GM21390 (cell line): ENCODE data around the gene CRP.
"Not testable (repeated sequence)": the region's sequence is repeated elsewhere in the genome, so short reads cannot be mapped to it uniquely, and the experiment has no call there.

ENCODE experiments used
- ATAC-seq: cut with Tn5 transposase; IDR thresholded peaks from one replicate; pipeline ENCODE4 v1.9.1; 2021; ENCODE audit not compliant: unreplicated experiment

CRP gene, protein sequence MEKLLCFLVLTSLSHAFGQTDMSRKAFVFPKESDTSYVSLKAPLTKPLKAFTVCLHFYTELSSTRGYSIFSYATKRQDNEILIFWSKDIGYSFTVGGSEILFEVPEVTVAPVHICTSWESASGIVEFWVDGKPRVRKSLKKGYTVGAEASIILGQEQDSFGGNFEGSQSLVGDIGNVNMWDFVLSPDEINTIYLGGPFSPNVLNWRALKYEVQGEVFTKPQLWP

GRCh38 chr1:159714529-159714928, at the start of gene CRP:
CRP (minus strand) TSS chr1:159714589; CDS start chr1:159714485, 104 bp downstream.
- no peak for ATAC-seq

- ATAC-seq = no peak
Observed at GRCh38 chr1:159763686-159764085, 49.3 kb upstream of the CRP start.

GRCh38 chr1:159756397-159756796, 42.0 kb upstream of the CRP start:
- ATAC-seq = no peak

DNA sequence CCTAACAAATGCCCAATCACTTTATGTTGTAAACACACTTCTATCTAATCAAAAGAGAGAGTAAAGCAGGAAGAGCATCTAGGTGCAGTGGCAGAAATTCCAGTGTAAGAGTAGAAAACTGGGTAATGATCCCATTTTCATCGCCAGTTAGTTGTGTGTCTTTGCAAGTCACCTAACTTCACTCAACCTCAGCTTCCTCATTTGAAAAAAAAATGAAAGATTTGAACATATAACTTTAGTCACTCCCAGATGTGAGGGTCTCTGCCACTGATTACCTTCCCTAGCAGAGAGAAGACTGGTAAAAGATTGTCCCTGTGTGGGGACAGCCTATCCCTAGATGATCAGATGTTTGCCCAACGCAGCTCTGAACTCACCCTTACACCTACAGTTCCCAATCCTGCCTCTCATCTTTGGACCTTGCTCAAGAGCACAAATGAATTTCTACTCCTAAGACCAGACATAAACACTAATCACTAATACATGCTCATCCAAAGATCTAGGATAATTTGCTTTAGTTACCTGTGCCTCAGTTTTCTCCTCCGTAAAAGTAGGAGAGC, 41.1 kb upstream of the CRP start:
- no peak for ATAC-seq

- ATAC-seq = no peak
Observed at GRCh38 chr1:159753386-159753785, 39.0 kb upstream of the CRP start.

GRCh38 chr1:159752135-159752580, 37.8 kb upstream of the CRP start:
- ATAC-seq = no peak

DNA sequence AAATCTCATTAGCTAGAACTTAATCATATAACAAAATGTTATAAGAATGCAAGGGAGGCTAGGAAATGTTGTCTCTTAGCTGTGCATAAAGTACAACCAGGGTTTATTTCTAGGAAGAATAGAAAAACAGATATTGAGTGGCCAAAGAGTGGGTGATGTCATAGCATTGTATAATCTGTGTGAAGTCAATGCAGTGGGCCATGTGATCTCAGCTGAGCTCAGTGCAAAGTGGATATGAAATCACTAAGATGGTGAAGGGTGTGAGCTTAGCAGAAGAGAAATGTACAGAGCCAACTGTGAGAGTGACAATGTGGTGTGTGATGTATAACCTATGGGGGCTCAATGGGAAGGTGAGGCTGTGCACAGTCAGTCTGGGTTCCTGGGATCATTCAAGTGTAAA, 36.6 kb upstream of the CRP start:
- ATAC-seq = no peak

DNA sequence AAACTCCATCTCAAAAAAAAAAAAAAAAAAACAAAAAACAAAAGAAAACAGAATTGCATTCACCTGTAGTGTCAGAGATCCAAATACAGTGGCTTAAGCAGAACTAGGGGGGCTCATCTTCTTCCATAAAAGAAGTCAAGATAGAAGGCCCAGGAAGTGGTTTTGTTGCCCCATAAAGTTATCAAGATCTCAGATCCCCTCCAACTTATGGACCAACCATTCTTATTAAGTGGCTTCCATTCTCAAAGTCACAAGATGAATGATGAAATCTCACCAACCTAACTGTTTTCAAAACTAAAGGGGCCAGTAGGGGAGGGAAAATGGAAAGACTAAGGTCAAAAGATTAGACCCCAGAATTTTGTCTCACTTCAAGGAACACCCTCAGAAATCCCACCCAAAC, 36.2 kb upstream of the CRP start:
- ATAC-seq = no peak

DNA sequence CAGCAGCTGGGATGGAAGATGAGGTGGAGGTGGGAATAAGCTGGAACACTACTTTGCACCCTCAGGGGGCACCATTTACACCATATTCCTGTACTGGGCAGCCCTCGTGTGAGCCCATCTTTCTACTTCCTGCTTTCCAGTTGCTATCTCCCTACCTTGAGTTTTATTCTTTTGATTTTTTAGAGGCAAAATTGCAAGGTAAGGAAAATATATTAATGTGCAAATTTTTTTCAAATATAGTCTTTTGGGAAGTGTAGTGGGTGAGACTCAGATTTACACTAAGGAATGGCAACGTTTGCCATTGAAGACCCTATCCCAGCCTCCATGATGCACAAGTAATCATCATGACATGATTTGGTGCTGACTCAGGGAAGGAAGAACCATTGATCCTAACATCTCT, 35.2 kb upstream of the CRP start:
- ATAC-seq = no peak

DNA sequence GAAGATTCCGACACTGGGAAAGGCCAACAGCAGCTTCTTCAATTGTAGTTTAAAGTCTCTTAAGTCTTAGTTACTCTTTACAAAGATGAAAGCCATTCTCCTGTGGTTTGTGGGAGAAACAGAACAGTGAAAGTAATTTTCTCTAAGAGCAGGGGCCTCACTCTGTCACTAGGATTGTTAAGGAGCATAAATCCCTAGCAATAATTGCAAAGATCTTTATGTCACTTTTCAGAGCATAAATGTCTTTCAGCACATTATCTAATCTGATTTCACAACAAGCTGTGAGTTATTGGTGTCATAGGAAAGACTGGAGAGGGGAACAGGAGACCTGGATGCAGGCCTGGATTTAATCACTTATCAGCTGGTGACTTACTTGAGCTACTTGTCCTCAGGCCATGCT, 34.0 kb upstream of the CRP start:
- ATAC-seq = no peak

DNA sequence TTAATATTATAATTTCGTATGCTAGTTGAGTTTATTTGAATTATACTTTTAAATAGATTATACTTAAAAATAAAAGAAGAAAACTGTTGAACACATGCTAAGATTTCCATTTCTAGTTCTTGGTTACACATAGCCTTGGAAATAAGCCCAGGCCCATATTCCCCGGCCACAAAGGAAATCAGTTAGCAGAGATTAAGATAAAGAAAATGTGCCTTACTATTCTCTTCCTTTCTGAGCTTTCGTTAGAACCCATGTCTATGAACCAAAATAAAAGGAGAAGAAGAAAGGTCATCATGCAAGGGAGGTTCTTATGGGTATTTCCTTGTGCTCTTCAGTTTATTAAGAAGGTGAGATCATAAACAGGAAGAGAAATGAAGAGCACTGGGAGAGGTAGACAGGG, 32.3 kb upstream of the CRP start:
- no peak for ATAC-seq

- no peak for ATAC-seq
Observed at GRCh38 chr1:159743651-159744410, 29.4 kb upstream of the CRP start.

DNA sequence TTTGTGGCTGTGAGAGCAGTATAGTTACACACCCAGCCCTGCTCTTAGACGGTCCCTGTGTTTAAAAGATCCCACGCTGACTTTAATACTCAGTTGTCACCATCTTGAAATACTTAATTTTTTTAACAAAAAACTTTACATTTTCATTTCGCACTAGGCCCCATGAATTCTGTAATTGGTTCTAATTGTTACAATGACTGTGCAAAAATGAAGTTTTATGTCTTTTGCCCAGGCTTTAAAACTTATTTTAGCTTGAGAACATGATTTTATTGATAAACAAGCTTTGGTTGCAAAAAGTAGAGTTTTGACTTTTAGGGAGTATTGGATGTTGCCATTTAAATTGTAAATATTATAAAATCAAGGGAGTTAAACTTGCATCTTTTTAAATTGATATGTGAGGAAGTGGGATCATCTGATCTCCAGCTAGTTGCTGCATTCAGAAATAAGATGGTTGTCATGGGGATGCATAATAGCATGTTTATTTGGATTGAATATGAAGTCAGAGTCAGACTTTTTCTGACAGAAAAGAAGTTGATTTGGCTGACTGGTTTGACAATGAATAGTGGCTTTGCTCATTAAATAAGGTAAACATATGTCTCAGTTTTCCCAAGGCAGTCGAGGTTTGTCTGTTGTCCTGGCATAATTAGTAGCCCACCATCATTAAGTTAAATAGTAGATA, 23.0 kb upstream of the CRP start:
- ATAC-seq = no peak

DNA sequence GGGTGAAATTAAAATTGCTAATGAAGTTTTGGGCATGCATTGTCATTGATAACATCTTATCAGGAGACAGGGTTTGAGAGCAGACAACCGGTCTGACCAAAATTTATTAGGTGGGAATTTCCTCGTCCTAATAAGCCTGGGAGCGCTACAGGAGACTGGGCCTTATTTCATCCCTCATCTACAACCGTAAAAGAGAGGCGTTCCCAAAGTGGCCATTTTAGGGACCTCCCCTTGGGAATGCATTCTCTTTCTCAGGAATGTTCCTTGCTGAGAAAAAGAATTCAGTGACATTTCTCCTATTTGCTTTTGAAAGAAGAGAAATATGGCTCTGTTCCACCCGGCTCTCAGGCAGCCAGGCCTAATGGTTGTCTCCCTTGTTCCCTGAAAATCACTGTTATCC, 8.8 kb upstream of the CRP start:
- not testable (repeated sequence) for ATAC-seq

DNA sequence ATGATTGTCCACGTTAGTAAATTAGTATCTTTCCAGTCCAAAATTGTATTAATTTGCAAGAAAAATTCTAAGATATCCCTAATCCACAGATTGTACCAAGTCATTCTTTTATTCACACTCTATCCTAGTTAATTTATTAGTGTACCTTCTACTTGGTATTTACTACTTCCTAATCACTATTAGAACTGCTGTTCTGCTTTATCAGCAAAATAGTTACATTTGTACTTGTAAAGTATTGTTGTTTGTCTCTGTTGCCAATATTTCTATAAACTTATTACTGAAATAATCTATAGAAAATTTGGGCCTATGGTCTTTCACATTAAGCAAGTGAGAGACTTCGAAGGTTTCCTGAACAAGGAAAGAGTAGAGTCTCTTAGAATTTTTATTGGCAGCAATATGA, 5.6 kb upstream of the CRP start:
- ATAC-seq = no peak

DNA sequence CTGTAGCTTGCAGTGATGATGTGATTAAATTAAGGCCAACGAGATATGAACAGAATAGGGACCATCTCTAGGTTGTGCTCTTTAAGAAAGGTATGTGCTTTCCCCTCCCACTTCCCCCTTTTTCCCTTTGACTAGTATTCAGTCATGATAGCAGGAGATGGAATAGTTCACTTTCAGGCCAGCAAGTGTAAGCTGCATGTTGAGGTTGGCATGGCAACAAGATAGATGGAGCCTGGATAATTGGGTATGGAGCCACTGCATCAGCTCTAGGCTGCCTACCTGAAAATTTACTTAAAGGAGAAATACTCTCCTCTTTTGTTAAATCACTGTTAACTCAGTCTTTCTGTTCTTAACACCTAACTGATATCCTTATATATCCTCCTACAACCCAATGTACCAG, 1.5 kb upstream of the CRP start:
- no peak for ATAC-seq

- ATAC-seq = no peak
Observed at GRCh38 chr1:159712080-159712479, 2.3 kb downstream of the CRP start.

DNA sequence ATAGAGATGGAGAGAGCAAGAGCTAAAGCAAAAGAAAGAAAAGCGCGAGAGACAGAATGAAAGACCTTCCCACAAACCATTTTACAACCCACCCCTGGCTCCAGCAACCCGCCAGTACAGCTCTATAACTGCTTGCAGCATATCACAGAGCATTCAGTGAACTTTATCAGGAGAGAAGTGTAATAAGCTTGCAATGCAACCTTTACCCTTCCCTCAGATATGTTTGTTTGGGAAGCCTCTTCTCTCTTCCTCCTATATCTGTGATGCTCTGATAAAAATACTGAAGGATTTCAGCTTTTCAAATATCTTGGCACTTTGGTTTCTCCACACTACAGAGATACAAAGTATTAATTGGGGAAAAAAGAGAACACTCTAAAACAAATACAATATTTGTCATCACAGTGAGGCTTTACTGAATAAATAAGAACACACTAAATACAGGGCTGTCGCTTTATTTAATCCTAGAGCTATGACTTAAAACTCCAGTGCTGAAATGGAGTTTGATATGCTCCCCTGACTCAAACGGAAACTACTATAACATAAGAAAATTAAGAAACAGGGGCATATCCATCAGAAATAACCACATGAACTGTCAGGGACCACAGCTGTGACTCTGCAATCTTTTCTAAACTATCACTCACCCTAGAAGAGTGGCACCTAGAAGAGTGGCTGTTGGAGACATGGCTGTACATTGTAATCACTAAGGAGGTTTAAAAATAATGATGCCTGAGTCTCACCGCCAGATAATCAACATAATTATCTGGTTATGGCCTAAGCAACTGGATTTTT, 6.7 kb downstream of the CRP start:
- no peak for ATAC-seq

GRCh38 chr1:159705904-159706256, 8.5 kb downstream of the CRP start:
- no peak for ATAC-seq

DNA sequence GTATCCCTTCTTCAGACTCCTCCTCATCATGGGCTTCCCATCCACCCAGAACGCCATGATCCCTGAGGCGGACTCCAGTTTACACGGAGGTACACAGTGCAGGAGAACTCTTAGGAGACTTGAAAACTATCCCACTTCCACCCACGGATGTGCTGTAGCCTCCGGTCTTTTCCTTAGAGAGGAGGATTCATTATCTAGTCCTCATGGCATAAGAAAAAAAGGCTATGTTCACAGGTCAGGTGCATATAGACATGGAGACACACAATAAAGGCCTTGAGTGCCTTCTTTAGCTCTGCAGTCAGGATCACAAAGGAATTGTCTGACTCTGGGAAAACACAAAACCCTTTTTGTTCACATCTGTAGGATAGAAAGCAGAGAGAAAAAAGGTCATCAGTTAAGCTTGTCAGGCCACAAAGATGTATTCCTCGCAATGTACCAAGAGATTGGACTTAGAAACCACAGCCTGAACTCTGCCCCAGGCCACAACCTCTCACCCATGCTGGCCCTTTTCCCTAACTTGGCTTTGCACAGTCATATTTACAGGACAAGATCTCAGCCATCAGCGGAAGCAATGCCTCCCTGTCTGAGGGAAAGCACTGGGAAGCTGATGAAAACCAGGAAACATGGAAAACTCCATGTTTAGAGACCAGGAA, 9.0 kb downstream of the CRP start:
- ATAC-seq = no peak

DNA sequence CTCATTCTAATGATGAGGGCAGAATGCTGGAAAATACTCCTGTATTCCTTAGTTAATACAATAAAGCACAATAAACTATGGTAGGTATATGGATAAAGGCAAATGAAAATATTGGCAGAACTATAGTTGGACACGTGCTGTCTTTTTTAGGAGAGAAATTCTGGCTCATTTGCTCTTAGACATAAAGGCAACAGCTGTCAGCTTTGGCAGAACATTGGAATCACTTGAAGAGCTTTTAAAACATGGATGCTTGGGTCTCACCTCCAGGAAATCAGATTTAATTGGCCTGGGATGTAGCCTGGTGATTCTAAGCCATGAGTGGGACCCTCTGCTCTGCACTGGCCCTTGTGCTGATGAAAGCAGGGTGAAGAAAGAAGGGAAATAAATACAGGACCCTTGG, 9.9 kb downstream of the CRP start:
- ATAC-seq = no peak
